Hepatocyte (in vitro differentiated cells): ENCODE data around the gene SLC25A5.

Experiments used
- CTCF ChIP-seq: fragments of 200-600 bp; sonication (generic); IDR thresholded peaks from 2 replicates; pipeline ENCODE4 v1.5.1; 2016; ENCODE audit warnings: antibody characterized with exemption, mild to moderate bottlenecking; ENCODE audit not compliant: poor library complexity
- EZH2 ChIP-seq: fragments of 200-600 bp; sonication (generic); IDR thresholded peaks from 2 replicates; pipeline ENCODE4 v1.6.1; 2016; ENCODE audit warnings: antibody characterized with exemption, mild to moderate bottlenecking, borderline replicate concordance
- EZH2phosphoT487 ChIP-seq: fragments of 200-600 bp; sonication (generic); IDR thresholded peaks from one replicate; pipeline ENCODE4 v1.6.1; 2018; ENCODE audit warnings: antibody characterized with exemption, mild to moderate bottlenecking, low read depth, moderate library complexity; ENCODE audit not compliant: unreplicated experiment, severe bottlenecking

GRCh38 chrX:119492463-119492862 lies 24.2 kb downstream of the SLC25A5 start:
- TF ChIP-seq CTCF, result no peak
- TF ChIP-seq EZH2phosphoT487, result no peak
- no peak for TF ChIP-seq EZH2
